ENCODE results near the gene YDJC. TPM values are rescaled to one million over a fixed set of nuclear protein-coding genes. Genes with fewer than 3 reads are reported as not detected.

Gene YDJC
- total and polyA plus RNA-seq, 2 of the 8 experiments (the other 6 are each of a cell fraction or from before 2014, with no cell fraction given), result 36.7 to 45.2 TPM

DNA sequence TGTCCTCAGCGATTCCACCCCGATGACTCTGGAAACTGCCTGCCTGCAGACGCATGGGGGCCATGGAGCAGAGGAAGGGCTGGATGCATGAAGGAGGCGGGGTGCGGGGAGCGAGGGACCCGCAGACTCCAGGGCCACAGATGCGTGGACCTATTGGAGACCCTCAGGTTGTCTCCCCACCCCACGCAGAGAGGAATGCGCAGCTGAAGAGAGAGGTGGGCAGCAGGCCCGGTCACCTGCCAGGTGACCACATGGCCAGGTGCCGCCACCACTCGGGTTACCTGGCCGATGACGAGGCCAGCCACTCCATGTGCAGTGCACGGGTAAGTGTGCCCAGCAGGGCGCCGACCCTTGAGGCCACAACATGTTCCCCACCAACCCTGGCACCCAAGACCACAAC lies 3.1 kb upstream of the YDJC start (continued):
- TF ChIP-seq EP300 (IDR thresholded peaks at IDR 0.05; ENCODE audit: borderline replicate concordance in 1 of 2, low read depth in 2 of 2, low read length in 2 of 2), result no peak
- no peak for TF ChIP-seq SP1 (IDR thresholded peaks at IDR 0.05; ENCODE audit: low read depth, low read length)
- TF ChIP-seq SIX5 (IDR thresholded peaks at IDR 0.05; ENCODE audit: low read depth, low read length), result no peak
- TF ChIP-seq YY1 (IDR thresholded peaks at IDR 0.05; ENCODE audit: low read depth, low read length), result no peak
- TF ChIP-seq KDM1A (IDR thresholded peaks at IDR 0.05; ENCODE audit: borderline replicate concordance, low read length), result no peak
- no peak for TF ChIP-seq GTF2F1 (IDR thresholded peaks at IDR 0.05; ENCODE audit: borderline replicate concordance, low read depth, low read length)
- TF ChIP-seq, protein P1, sequence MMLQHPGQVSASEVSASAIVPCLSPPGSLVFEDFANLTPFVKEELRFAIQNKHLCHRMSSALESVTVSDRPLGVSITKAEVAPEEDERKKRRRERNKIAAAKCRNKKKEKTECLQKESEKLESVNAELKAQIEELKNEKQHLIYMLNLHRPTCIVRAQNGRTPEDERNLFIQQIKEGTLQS (IDR thresholded peaks at IDR 0.05; ENCODE audit: insufficient read depth, low read depth, low read length), result no peak
- no peak for TF ChIP-seq RNF2 (IDR thresholded peaks at IDR 0.05; ENCODE audit: borderline replicate concordance, low read depth, low read length, missing control alignments, poor library complexity, severe bottlenecking)
- no peak for TF ChIP-seq HDAC2 (IDR thresholded peaks at IDR 0.05; ENCODE audit: borderline replicate concordance in 1 of 2, low read depth in 2 of 2, low read length in 2 of 2)

All from H1 (cell line).